Measurements from ENCODE around the gene FAM186B.
"Not testable (repeated sequence)": the region's sequence is repeated elsewhere in the genome, so short reads cannot be mapped to it uniquely, and the experiment has no call there.

FAM186B gene

GRCh38 chr12:49635656-49636055, 30.2 kb upstream of the FAM186B start:
- no peak for DNase-seq (ENCODE audit: low read depth in 2 of 2)

- DNase-seq (ENCODE audit: low read depth in 2 of 2) = no peak
Observed at GRCh38 chr12:49635036-49635435, 29.6 kb upstream of the FAM186B start.

GRCh38 chr12:49633703-49634345, 28.4 kb upstream of the FAM186B start:
- no peak for DNase-seq (ENCODE audit: low read depth in 2 of 2)

- DNase-seq (ENCODE audit: low read depth in 2 of 2) = no peak
Observed at GRCh38 chr12:49632986-49633702, 27.7 kb upstream of the FAM186B start.

GRCh38 chr12:49632401-49632800, 27.0 kb upstream of the FAM186B start:
- no peak for DNase-seq (ENCODE audit: low read depth in 2 of 2)

- no peak for DNase-seq (ENCODE audit: low read depth in 2 of 2)
Observed at GRCh38 chr12:49631336-49631907, 26.0 kb upstream of the FAM186B start.

- DNase-seq (ENCODE audit: low read depth in 2 of 2) = no peak
Observed at GRCh38 chr12:49627752-49628360, 22.4 kb upstream of the FAM186B start.

GRCh38 chr12:49626836-49627235, 21.4 kb upstream of the FAM186B start:
- no peak for DNase-seq (ENCODE audit: low read depth in 2 of 2)

GRCh38 chr12:49626169-49626835, 20.9 kb upstream of the FAM186B start:
- DNase-seq (ENCODE audit: low read depth in 2 of 2) = no peak

- DNase-seq (ENCODE audit: low read depth in 2 of 2) = no peak
Observed at GRCh38 chr12:49624921-49625577, 19.6 kb upstream of the FAM186B start.

- peak; percentile 59 to 73 for DNase-seq (ENCODE audit: low read depth in 2 of 2)
Observed at GRCh38 chr12:49623142-49623904, 17.9 kb upstream of the FAM186B start, which contains the start of gene PRPF40B. PRPF40B (plus strand) TSS chr12:49623561; CDS start chr12:49623591, 30 bp downstream.

- peak in 1 of 2 donors; percentile 12 for DNase-seq (ENCODE audit: low read depth in 2 of 2)
Observed at GRCh38 chr12:49622501-49623141, 17.2 kb upstream of the FAM186B start.

- no peak for DNase-seq (ENCODE audit: low read depth in 2 of 2)
Observed at GRCh38 chr12:49621651-49622500, 16.4 kb upstream of the FAM186B start.

GRCh38 chr12:49619286-49619685, 13.8 kb upstream of the FAM186B start:
- DNase-seq (ENCODE audit: low read depth in 2 of 2) = no peak

- no peak for DNase-seq (ENCODE audit: low read depth in 2 of 2)
Observed at GRCh38 chr12:49618576-49618975, 13.1 kb upstream of the FAM186B start.

- DNase-seq (ENCODE audit: low read depth in 2 of 2) = no peak
Observed at GRCh38 chr12:49616533-49617219, 11.2 kb upstream of the FAM186B start.

- DNase-seq (ENCODE audit: low read depth in 2 of 2) = no peak
Observed at GRCh38 chr12:49615725-49616124, 10.3 kb upstream of the FAM186B start.

- DNase-seq (ENCODE audit: low read depth in 2 of 2) = no peak
Observed at GRCh38 chr12:49612210-49612609, 6.8 kb upstream of the FAM186B start.

GRCh38 chr12:49610785-49611184, 5.3 kb upstream of the FAM186B start:
- DNase-seq (ENCODE audit: low read depth in 2 of 2) = not testable (repeated sequence)

Data from activated CD8-positive, alpha-beta memory T cell treated with anti-CD3 and anti-CD28 coated beads for 4 hours (primary cell).